MCF 10A (cell line): ENCODE results near the gene GSTO1. TPM values are rescaled to one million over a fixed set of nuclear protein-coding genes. Genes with fewer than 3 reads are reported as not detected.

Experiments used
- BruUV-seq: library from RNA; stranded (reverse); fragments of 400-500 nt; replicated peaks from 2 replicates; lab custom pipeline; 2021; lab: Mats Ljungman, UMichigan
- CTCF ChIA-PET: fragments of 300-600 bp; sonication (Branson Sonifier 250); formaldehyde crosslinking; extraction: SDS; loops from one replicate; lab custom pipeline; 2021; ENCODE audit warnings: antibody characterized with exemption, inconsistent platforms; lab: Yijun Ruan, JAX
- POLR2A ChIA-PET: fragments of 300-600, 350-650 bp; sonication (Branson Sonifier 250); formaldehyde crosslinking; extraction: SDS; loops from one replicate; lab custom pipeline; 2020; ENCODE audit warnings: antibody characterized with exemption, inconsistent platforms; lab: Yijun Ruan, JAX
- DNase-seq: peaks from one replicate; pipeline ENCODE4 v3.0.0-alpha.2; 2018; ENCODE audit not compliant: unreplicated experiment
- H3K27ac Mint-ChIP-seq: one replicate; pipeline ENCODE4 v1.8.0; 2022; ENCODE audit warnings: mild to moderate bottlenecking, low read depth, mixed read lengths; ENCODE audit not compliant: unreplicated experiment
- H3K27me3 Mint-ChIP-seq: one replicate; pipeline ENCODE4 v1.8.0; 2022; ENCODE audit warnings: mixed read lengths; ENCODE audit not compliant: insufficient read depth, unreplicated experiment
- H3K36me3 Mint-ChIP-seq: one replicate; pipeline ENCODE4 v1.8.0; 2022; ENCODE audit warnings: mild to moderate bottlenecking, moderate library complexity, mixed read lengths; ENCODE audit not compliant: insufficient read depth, unreplicated experiment
- H3K4me1 Mint-ChIP-seq: one replicate; pipeline ENCODE4 v1.8.0; 2022; ENCODE audit warnings: mixed read lengths; ENCODE audit not compliant: insufficient read depth, unreplicated experiment
- H3K4me3 Mint-ChIP-seq: one replicate; pipeline ENCODE4 v1.8.0; 2022; ENCODE audit warnings: mild to moderate bottlenecking, moderate library complexity, mixed read lengths; ENCODE audit not compliant: unreplicated experiment
- H3K9me3 Mint-ChIP-seq: one replicate; pipeline ENCODE4 v1.8.0; 2022; ENCODE audit warnings: mixed read lengths; ENCODE audit not compliant: unreplicated experiment
- intact Hi-C: fragments of 100-400 bp; cut with micrococcal nuclease; formaldehyde crosslinking; loops from 2 replicates; pipeline ENCODE4 v1.14.1; 2022
- total RNA-seq: library from RNA; stranded (reverse); gene quantifications from 2 replicates; pipeline ENCODE4 v1.2.3, GENCODE V29; 2022
- TF ChIP-seq, protein P1 (sequence below): fragments of 200-600 bp; IDR thresholded peaks from one replicate; pipeline ENCODE4 v1.8.0; 2022; ENCODE audit warnings: antibody characterized with exemption, mild to moderate bottlenecking; ENCODE audit not compliant: unreplicated experiment

Gene GSTO1
- total RNA-seq, 1 experiment from 2014 or later = 61.8 TPM

DNA sequence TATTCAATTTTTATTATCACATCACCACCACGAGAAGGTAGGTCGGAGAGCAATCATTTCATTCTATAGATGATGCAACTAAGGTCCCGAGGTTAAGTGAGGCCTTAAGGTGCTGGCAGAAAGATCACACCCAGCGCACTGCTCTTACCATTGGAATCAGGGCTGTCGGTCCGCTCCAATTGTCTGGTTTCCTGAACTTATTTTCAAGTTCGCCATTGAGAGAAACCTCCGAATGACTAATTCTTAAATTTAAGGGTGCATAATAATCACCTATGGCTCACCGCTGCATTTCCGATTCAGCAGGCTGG, 13.7 kb downstream of the GSTO1 start:
- ChIA-PET POLR2A (interaction anchor here (0.6 to 4.4 kb wide), 11 partner anchors 9 to 396 kb away, joined by 3 to 42 read pairs (median 9); partner anchors contain the start of genes CFAP43, CFAP58, GSTO1 and SFR1), CTCF (interaction anchor here (0.6 to 2.0 kb wide), 2 partner anchors 23 to 93 kb away, joined by 3 to 8 read pairs; no protein-coding TSS in a partner anchor)
- no peak for DNase-seq
- H3K27ac Mint-ChIP-seq = peak overlapping the region; percentile 92
- H3K4me1 Mint-ChIP-seq = peaks cover 8% of the 10 kb centered on the region
- H3K36me3 Mint-ChIP-seq = peaks cover 54% of the 10 kb centered on the region
- H3K9me3 Mint-ChIP-seq = no peaks in the 10 kb centered on the region
- H3K27me3 Mint-ChIP-seq = no peaks in the 10 kb centered on the region
- peak overlapping the region; percentile 85 for H3K4me3 Mint-ChIP-seq
- intact Hi-C loops = no loop called here
- TF ChIP-seq, protein P1, sequence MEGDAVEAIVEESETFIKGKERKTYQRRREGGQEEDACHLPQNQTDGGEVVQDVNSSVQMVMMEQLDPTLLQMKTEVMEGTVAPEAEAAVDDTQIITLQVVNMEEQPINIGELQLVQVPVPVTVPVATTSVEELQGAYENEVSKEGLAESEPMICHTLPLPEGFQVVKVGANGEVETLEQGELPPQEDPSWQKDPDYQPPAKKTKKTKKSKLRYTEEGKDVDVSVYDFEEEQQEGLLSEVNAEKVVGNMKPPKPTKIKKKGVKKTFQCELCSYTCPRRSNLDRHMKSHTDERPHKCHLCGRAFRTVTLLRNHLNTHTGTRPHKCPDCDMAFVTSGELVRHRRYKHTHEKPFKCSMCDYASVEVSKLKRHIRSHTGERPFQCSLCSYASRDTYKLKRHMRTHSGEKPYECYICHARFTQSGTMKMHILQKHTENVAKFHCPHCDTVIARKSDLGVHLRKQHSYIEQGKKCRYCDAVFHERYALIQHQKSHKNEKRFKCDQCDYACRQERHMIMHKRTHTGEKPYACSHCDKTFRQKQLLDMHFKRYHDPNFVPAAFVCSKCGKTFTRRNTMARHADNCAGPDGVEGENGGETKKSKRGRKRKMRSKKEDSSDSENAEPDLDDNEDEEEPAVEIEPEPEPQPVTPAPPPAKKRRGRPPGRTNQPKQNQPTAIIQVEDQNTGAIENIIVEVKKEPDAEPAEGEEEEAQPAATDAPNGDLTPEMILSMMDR = no peak
- BruUV-seq = TSS peak; percentile 75

DNA sequence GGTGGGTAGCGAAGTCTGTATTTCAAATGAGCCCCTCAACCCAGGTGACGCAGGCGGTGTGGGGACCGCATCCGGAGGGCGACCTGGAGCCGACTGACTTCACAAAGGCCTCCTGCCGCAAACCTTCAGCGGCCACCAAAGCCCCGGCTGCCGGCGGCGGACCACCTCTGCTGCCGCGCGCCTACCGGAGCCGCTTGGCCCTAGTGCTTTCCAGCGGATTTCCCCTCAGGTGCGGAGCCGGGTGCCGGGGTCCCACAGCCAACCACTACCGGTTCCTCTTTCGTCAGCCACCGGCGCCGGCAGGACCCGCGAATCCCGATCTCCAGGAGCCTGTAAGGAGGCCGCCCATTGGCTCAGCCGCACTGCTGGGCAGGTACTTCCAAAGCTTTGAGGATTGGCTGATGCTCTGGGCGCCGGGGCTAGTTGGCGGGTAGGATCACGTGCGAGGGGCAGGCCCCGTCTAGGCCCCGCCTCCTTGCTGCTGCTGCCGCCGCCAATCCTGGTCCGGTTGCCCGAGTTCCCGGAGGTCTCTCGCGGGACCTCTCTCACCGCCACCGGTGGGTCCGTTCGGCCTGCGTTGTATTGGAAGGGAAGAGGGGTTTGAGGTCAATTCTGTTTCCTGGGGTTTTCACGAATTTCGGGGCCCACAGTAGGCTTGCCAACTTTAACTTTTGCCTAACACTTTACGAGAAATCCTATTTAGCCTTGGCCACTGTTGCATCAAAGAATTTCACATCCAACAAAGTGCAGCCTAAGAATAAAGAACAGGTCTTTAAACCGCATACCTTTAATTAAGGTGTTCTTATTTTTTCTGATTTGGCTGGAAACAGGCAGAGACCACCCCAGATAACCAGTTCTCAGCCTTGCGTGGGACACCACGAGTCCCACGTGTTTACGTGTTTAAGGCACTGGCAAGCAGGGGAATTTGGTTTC, 14.3 kb downstream of the GSTO1 start, which contains the start of gene GSTO2:
GSTO2 (plus strand) TSS at position 472 of the 933 bp plus-strand sequence. CDS start 5,732 bp downstream, outside the sequence.
- peak within 1 kb of the TSS; percentile 92 for H3K27ac Mint-ChIP-seq
- peaks cover 8% of the 10 kb centered on the region for H3K4me1 Mint-ChIP-seq
- intact Hi-C loops = no loop called here
- peak within 1 kb of the TSS; percentile 85 for H3K4me3 Mint-ChIP-seq
- TF ChIP-seq, protein P1 = no peak
- CTCF ChIA-PET = interaction anchor here (0.6 to 7.9 kb wide), 8 partner anchors 9 to 92 kb away, joined by 3 to 139 read pairs (median 5); partner anchors contain the start of genes CFAP58 and GSTO1
- POLR2A ChIA-PET = interaction anchor here (0.6 to 2.8 kb wide), 20 partner anchors 8 to 577 kb away, joined by 3 to 42 read pairs (median 4); partner anchors contain the start of genes CFAP43, CFAP58, GSTO1 and SFR1
- no peaks in the 10 kb centered on the region for H3K9me3 Mint-ChIP-seq
- H3K27me3 Mint-ChIP-seq = no peaks in the 10 kb centered on the region
- DNase-seq = peak; percentile 97
- peaks cover 47% of the 10 kb centered on the region for H3K36me3 Mint-ChIP-seq
- TSS peak; percentile 68 for BruUV-seq

DNA sequence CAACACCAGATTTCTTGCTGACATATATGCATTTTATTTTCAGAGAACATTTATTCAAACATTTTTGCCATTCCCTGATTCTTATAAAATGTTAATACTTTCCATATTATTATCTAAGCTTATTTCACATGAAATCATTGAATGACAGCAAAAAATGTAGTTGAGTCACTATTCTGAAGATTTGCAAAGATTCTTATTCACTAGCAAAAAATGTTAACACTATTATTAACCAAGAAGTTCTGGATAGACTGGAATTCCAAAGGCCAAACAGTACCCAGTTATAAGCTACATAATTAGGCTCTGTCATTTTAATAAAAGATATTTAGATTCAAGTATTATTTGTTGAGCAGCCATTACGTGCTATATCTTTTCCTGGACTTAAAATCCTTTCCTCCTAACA, 18.6 kb downstream of the GSTO1 start:
- no peak overlapping the region for H3K4me3 Mint-ChIP-seq
- POLR2A ChIA-PET = interaction anchor here (0.6 to 4.7 kb wide), 7 partner anchors 10 to 77 kb away, joined by 3 to 56 read pairs (median 6); partner anchors contain the start of genes GSTO1 and ITPRIP
- no peaks in the 10 kb centered on the region for H3K27me3 Mint-ChIP-seq
- peaks cover 8% of the 10 kb centered on the region for H3K4me1 Mint-ChIP-seq
- DNase-seq = no peak
- no peaks in the 10 kb centered on the region for H3K9me3 Mint-ChIP-seq
- TF ChIP-seq, protein P1 = no peak
- intact Hi-C loops = no loop called here
- CTCF ChIA-PET = interaction anchor here (0.8 to 9.1 kb wide), 14 partner anchors 10 to 80 kb away, joined by 3 to 316 read pairs (median 17); partner anchors contain the start of genes CFAP43, CFAP58, GSTO1 and ITPRIP
- BruUV-seq = no TSS peak
- no peak overlapping the region for H3K27ac Mint-ChIP-seq
- peaks cover 18% of the 10 kb centered on the region for H3K36me3 Mint-ChIP-seq
